ENCODE results near the gene VAX1.

DNA sequence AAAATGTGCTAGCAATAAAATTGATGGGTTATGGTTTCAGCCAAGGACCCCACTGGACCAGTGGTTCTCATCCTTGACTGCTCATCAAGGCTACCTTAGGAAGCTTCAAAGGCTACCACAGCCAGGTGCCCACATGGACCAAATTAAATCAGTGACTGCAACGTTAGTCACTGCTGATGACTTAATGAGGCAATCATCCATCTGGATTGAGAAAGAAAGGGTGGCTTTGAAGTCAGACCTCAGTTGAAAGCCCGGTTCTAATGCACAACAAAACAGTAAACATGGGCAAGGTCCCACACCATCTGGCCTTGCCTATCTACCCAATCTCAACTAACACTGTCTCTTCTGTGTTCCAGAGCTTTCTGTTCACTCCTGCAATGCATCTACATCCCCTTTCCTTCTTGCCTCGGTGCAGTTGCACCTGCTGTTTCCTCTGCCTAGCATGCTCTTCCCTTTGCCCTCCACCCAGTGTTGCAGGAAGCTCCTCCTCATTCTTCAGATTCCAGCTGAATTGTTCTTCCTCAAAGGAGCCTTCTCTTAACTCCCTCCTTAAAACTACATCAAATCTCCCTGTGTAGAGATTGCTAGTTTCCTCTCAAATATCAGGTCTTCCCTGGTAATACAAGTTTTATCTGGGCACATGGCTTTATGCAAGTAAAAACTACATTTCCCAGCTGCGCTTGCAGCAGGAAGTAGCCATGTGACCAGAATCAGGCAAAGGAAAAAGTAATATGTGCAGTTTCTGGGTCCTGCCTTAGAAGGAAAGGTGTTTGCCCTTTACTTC, 49.0 kb upstream of the VAX1 start:
- TF ChIP-seq POLR2A (IDR thresholded peaks at IDR 0.05), result no peak
- TF ChIP-seq, protein P1, sequence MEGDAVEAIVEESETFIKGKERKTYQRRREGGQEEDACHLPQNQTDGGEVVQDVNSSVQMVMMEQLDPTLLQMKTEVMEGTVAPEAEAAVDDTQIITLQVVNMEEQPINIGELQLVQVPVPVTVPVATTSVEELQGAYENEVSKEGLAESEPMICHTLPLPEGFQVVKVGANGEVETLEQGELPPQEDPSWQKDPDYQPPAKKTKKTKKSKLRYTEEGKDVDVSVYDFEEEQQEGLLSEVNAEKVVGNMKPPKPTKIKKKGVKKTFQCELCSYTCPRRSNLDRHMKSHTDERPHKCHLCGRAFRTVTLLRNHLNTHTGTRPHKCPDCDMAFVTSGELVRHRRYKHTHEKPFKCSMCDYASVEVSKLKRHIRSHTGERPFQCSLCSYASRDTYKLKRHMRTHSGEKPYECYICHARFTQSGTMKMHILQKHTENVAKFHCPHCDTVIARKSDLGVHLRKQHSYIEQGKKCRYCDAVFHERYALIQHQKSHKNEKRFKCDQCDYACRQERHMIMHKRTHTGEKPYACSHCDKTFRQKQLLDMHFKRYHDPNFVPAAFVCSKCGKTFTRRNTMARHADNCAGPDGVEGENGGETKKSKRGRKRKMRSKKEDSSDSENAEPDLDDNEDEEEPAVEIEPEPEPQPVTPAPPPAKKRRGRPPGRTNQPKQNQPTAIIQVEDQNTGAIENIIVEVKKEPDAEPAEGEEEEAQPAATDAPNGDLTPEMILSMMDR (IDR thresholded peaks at IDR 0.05), result no peak

All from upper lobe of left lung (tissue), 4 donors.